T-helper 1 cell treated with Interleukin-12 subunit alpha and Interleukin-12 subunit beta and Interleukin-4 antibody, amounts not matched to agents 30 μg/mL and 1 μg/mL, for 36 hours (primary cell): ENCODE results near the gene PDE4B.

Experiments
- H3K27ac Mint-ChIP-seq: one replicate; pipeline ENCODE4 v1.8.0; 2021; ENCODE audit warnings: mild to moderate bottlenecking, mixed read lengths
- H3K27me3 Mint-ChIP-seq: one replicate; pipeline ENCODE4 v1.8.0; 2021; ENCODE audit warnings: low read depth, mixed read lengths
- H3K36me3 Mint-ChIP-seq: one replicate; pipeline ENCODE4 v1.8.0; 2021; ENCODE audit warnings: low read depth, mixed read lengths
- H3K4me1 Mint-ChIP-seq: one replicate; pipeline ENCODE4 v1.8.0; 2021; ENCODE audit warnings: low read depth, mixed read lengths
- H3K4me3 Mint-ChIP-seq: one replicate; pipeline ENCODE4 v1.8.0; 2021; ENCODE audit warnings: mild to moderate bottlenecking, moderate library complexity, mixed read lengths
- H3K9me3 Mint-ChIP-seq: one replicate; pipeline ENCODE4 v1.8.0; 2021; ENCODE audit warnings: mixed read lengths

Gene PDE4B

GRCh38 chr1:66237722-66238479 is 445.2 kb downstream of the PDE4B start:
- H3K4me1 Mint-ChIP-seq: peaks cover 6% of the 10 kb centered on the region
- no peak overlapping the region for H3K27ac Mint-ChIP-seq
- peaks cover 23% of the 10 kb centered on the region for H3K27me3 Mint-ChIP-seq
- no peaks in the 10 kb centered on the region for H3K36me3 Mint-ChIP-seq
- H3K4me3 Mint-ChIP-seq: no peak overlapping the region
- H3K9me3 Mint-ChIP-seq: no peaks in the 10 kb centered on the region

GRCh38 chr1:66239834-66240233 is 447.1 kb downstream of the PDE4B start:
- Mint-ChIP-seq H3K9me3 (no peaks in the 10 kb centered on the region), H3K27ac (no peak overlapping the region), H3K36me3 (no peaks in the 10 kb centered on the region), H3K4me3 (no peak overlapping the region), H3K4me1 (peaks cover 6% of the 10 kb centered on the region), H3K27me3 (peaks cover 19% of the 10 kb centered on the region)

- Mint-ChIP-seq H3K27me3 (peaks cover 16% of the 10 kb centered on the region), H3K4me3 (no peak overlapping the region), H3K27ac (no peak overlapping the region), H3K9me3 (no peaks in the 10 kb centered on the region), H3K4me1 (peaks cover 11% of the 10 kb centered on the region), H3K36me3 (no peaks in the 10 kb centered on the region)
Observed at GRCh38 chr1:66240491-66241484, 448.1 kb downstream of the PDE4B start.

GRCh38 chr1:66242646-66243547 is 450.2 kb downstream of the PDE4B start:
- peaks cover 31% of the 10 kb centered on the region for H3K4me1 Mint-ChIP-seq
- no peak overlapping the region for H3K27ac Mint-ChIP-seq
- H3K9me3 Mint-ChIP-seq: no peaks in the 10 kb centered on the region
- H3K27me3 Mint-ChIP-seq: peaks cover 7% of the 10 kb centered on the region
- H3K36me3 Mint-ChIP-seq: no peaks in the 10 kb centered on the region
- H3K4me3 Mint-ChIP-seq: no peak overlapping the region

GRCh38 chr1:66243548-66244130 is 450.9 kb downstream of the PDE4B start:
- no peak overlapping the region for H3K27ac Mint-ChIP-seq
- H3K27me3 Mint-ChIP-seq: no peaks in the 10 kb centered on the region
- no peaks in the 10 kb centered on the region for H3K9me3 Mint-ChIP-seq
- H3K4me3 Mint-ChIP-seq: no peak overlapping the region
- no peaks in the 10 kb centered on the region for H3K36me3 Mint-ChIP-seq
- peaks cover 35% of the 10 kb centered on the region for H3K4me1 Mint-ChIP-seq

GRCh38 chr1:66244429-66244828 is 451.7 kb downstream of the PDE4B start:
- H3K9me3 Mint-ChIP-seq: no peaks in the 10 kb centered on the region
- no peak overlapping the region for H3K4me3 Mint-ChIP-seq
- no peak overlapping the region for H3K27ac Mint-ChIP-seq

GRCh38 chr1:66245691-66246090 is 453.0 kb downstream of the PDE4B start:
- H3K27ac Mint-ChIP-seq: peak overlapping the region; percentile 70
- H3K4me1 Mint-ChIP-seq: peaks cover 37% of the 10 kb centered on the region
- no peak overlapping the region for H3K4me3 Mint-ChIP-seq
- H3K9me3 Mint-ChIP-seq: no peaks in the 10 kb centered on the region
- H3K27me3 Mint-ChIP-seq: no peaks in the 10 kb centered on the region
- no peaks in the 10 kb centered on the region for H3K36me3 Mint-ChIP-seq

More at GRCh38 chr1:66244429-66244828, 451.7 kb downstream of the PDE4B start:
- no peaks in the 10 kb centered on the region for H3K36me3 Mint-ChIP-seq
- H3K4me1 Mint-ChIP-seq: peaks cover 37% of the 10 kb centered on the region
- H3K27me3 Mint-ChIP-seq: no peaks in the 10 kb centered on the region

- peak overlapping the region; percentile 70 for H3K27ac Mint-ChIP-seq
- peaks cover 41% of the 10 kb centered on the region for H3K4me1 Mint-ChIP-seq
- H3K4me3 Mint-ChIP-seq: peak overlapping the region; percentile 81
- H3K27me3 Mint-ChIP-seq: no peaks in the 10 kb centered on the region
- H3K36me3 Mint-ChIP-seq: no peaks in the 10 kb centered on the region
- H3K9me3 Mint-ChIP-seq: no peaks in the 10 kb centered on the region
Observed at GRCh38 chr1:66246351-66247269, 453.9 kb downstream of the PDE4B start.

GRCh38 chr1:66247415-66248208 is 454.9 kb downstream of the PDE4B start:
- no peaks in the 10 kb centered on the region for H3K36me3 Mint-ChIP-seq
- H3K4me3 Mint-ChIP-seq: peak overlapping the region; percentile 81
- H3K27me3 Mint-ChIP-seq: no peaks in the 10 kb centered on the region
- peak overlapping the region; percentile 96 for H3K27ac Mint-ChIP-seq
- H3K9me3 Mint-ChIP-seq: no peaks in the 10 kb centered on the region
- H3K4me1 Mint-ChIP-seq: peaks cover 44% of the 10 kb centered on the region

GRCh38 chr1:66248257-66248656 is 455.6 kb downstream of the PDE4B start:
- Mint-ChIP-seq H3K27me3 (no peaks in the 10 kb centered on the region), H3K27ac (peak overlapping the region; percentile 96), H3K36me3 (no peaks in the 10 kb centered on the region), H3K4me3 (no peak overlapping the region), H3K9me3 (no peaks in the 10 kb centered on the region), H3K4me1 (peaks cover 47% of the 10 kb centered on the region)

GRCh38 chr1:66248746-66249145 is 456.1 kb downstream of the PDE4B start:
- H3K4me3 Mint-ChIP-seq: no peak overlapping the region
- H3K4me1 Mint-ChIP-seq: peaks cover 49% of the 10 kb centered on the region
- peak overlapping the region; percentile 38 for H3K27ac Mint-ChIP-seq
- no peaks in the 10 kb centered on the region for H3K27me3 Mint-ChIP-seq
- no peaks in the 10 kb centered on the region for H3K9me3 Mint-ChIP-seq
- H3K36me3 Mint-ChIP-seq: no peaks in the 10 kb centered on the region

- Mint-ChIP-seq H3K36me3 (no peaks in the 10 kb centered on the region), H3K4me1 (peaks cover 62% of the 10 kb centered on the region), H3K9me3 (no peaks in the 10 kb centered on the region), H3K27me3 (no peaks in the 10 kb centered on the region), H3K4me3 (no peak overlapping the region), H3K27ac (no peak overlapping the region)
Observed at GRCh38 chr1:66250075-66250474, 457.4 kb downstream of the PDE4B start.
